HG03039 (cell line): Measurements from ENCODE around the gene LAPTM5.

Experiments
- ATAC-seq: cut with Tn5 transposase; IDR thresholded peaks from one replicate; pipeline ENCODE4 v1.9.1; 2021; ENCODE audit warnings: mild to moderate bottlenecking, moderate library complexity; ENCODE audit not compliant: unreplicated experiment

LAPTM5 gene

GRCh38 chr1:30787856-30788495, 30.4 kb upstream of the LAPTM5 start:
- no peak for ATAC-seq

- ATAC-seq, result no peak
Observed at GRCh38 chr1:30787266-30787665, 29.7 kb upstream of the LAPTM5 start.

DNA sequence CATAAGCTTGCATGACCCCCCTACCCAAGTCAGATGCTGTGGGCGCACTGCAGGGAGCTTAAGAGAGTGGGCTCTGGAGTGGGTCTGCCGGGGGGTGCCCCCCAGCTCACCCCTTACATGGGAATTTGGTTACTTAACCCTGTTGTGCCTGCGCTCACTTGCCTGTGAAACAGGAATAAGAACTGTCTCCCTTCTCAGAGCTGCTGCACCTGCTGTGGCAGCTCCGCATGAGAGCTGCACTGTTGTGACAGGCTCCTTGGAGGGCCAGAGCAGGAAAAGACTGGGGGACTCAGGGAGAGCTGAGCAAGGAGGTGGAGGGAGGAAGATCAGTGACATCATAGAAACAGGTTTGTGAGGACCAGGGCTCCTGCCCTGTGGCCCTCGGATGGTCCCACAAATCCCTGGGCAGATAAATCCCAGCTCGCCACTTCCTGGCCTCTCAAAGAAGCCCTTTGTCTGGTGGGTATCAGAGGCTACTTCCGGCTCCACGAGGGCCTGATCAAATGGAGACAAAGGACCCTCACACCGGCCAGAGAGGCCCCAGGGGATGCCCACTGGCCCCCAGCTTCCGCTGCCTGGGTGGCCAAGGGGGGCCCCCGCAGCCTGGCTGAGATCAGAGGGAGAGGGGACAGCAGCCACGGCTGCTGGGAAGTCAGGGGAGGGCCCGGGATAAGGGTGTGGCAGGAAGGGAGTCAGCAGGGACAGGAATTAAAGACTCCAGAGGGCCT, 28.9 kb upstream of the LAPTM5 start:
- ATAC-seq, result no peak

- ATAC-seq, result no peak
Observed at GRCh38 chr1:30785714-30786113, 28.1 kb upstream of the LAPTM5 start.

DNA sequence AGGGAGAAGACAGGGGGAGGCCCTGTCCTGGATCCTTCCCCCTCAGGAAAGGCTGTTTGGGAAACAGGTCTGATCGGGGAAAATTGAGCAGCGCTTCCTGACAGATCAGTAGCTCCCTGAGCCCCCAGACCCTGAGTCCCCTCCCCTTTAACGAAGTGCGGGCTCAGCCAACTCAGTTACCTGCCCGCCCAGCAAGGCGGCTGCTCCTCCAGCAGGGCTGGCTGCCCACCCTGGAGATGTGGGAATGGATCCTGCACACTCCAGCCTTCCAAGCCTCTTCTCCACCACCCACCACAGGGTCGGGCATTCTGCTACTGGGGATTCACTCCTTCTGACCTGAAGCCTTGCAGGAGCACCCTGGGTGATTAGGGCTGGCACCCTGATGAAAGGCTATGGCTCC, 27.6 kb upstream of the LAPTM5 start:
- ATAC-seq, result no peak

DNA sequence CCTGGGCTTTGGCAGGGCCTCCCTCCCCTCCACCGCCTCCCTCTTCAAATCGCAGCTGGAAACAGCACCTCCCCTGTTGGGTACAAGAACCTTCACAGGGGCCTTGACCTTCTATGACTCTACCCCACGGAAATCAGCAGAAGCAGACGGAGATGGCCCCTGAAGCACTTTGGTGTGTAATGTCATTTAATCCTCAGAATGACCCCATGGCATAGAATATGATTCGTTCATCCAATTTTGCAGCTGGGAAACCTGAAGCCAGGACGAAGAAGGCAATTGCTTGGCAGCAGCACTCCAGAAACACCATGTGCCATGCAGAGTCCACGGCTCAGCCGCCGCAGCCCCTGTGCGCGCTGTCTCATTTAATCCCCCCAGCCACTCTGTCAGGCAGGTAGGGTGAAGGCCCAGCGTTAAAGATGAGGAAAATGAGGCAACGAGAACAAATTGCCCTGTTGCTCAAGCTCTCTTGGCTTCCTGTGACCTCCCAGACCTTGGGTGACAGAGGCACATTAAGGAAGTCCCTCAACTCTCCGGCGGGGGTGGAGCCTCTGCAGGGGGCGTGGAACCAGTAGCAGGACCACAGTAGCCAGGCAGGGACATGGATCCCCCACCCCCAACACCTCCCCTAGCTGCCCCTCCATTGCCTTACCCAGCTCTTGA, 25.8 kb upstream of the LAPTM5 start:
- ATAC-seq, result no peak

DNA sequence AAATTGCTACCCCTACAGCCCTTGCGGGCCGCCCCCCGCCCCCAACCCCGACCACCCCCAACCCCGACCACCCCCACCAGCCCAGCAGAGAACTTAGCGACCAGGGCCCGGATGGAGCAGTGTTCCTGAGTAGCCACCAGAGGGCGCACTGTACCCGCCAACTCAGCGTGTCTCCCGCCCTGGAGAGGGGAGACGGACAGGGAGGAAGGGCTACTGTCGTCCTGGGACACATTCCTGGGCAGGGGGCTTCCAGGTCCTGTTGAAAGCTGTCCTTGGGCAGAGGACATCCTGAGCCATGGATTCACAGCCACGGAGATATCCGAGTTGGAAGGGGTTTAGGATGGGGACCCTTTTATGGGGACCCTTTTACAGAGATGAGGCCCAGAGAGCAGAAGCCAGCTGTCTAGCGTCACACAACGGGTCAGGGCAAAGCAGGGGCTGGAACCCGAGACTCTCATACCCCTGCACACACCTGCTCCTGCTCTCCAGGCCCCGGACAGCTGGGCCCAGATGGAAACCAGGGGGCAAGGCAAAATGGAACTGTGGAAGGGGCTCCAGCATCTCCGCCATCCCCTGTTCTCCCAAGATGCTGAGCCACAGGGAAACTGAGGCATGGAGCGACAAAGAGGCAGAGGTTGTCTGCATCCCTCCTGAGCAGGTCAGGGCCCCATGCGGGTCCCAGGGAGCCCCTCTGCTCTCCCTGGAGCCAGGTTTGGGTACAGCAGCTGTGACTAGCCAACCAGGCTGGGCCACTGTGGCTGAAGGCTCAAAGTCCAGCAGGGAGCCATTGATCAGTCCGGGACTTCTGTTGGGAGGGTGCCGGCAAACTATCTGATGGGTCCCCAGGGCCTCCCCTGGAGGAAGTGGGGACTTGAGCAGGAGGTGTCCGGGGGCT, 25.0 kb upstream of the LAPTM5 start:
- ATAC-seq, result no peak

GRCh38 chr1:30781906-30782305, 24.3 kb upstream of the LAPTM5 start:
- ATAC-seq, result no peak

DNA sequence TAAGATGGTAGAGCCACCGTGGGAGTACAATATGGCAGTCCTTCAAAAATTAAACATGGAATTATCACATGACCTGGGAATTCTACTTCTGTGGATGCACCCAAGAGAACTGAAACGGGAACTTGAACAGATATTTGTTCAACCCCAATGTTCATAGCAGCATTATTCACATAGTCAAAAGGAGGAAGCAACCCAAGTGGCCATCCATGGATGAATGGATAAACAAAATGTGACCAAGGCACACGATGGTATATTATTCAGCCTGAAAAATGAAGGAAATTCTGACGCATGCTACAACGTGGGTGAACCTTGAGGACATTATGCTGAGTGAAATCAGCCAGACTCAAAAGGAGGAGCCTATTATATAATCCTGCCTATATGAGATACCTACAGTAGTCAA, 22.8 kb upstream of the LAPTM5 start:
- no peak for ATAC-seq

DNA sequence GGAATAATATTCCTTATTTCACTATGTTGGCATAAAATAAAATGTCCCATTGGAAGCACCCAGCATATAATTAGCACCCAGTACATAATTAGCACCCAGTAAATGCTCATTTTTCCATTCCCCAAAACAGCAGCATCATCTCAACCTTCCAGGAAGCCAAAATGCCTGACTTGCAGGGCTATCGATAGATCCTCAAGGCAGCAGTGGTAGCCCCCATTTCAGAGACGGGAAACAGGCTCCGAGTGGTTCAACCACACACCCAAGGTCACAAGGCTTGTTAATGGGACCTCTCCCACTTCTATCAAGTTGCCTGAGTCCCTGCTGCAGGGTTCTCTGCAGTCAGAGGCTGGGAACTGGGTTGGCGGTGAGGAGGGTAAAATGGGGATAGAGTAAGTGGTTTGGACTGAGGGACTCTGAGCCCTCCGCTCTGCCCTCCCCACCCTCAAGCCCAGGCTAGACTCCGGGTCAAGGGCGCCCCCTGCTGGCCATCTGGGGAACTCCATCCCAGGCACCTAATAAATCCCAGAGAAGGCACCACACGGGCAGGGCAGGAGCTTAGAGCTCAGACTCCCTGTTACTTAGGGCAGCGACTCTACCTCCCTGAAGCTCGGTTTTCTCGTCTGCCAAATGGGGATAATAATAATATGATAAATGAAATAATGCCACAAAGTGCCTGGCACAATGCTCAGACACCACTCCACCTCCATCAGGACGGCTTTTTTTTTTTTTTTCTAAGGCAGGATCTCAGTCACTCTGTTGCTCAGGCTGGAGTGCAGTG, 21.9 kb upstream of the LAPTM5 start:
- ATAC-seq, result no peak

DNA sequence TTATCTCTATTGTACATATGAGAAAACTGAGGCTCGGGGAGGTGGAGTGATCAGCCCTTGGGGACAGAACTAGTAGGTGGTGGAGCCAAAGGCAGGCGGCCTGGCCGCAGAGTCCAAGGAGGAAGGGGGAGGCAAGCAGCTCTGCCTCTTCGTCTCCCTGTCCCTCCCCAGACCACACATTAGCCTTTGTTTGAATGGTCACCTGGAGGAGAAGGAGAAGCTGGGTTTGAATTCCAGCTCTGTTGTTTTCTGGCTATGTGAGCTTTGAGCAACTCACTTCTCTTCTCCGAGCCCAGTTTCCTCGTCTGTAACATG, 21.4 kb upstream of the LAPTM5 start:
- no peak for ATAC-seq

- ATAC-seq, result no peak
Observed at GRCh38 chr1:30778154-30778978, 20.8 kb upstream of the LAPTM5 start.

GRCh38 chr1:30777904-30778153, 20.3 kb upstream of the LAPTM5 start:
- ATAC-seq, result no peak

DNA sequence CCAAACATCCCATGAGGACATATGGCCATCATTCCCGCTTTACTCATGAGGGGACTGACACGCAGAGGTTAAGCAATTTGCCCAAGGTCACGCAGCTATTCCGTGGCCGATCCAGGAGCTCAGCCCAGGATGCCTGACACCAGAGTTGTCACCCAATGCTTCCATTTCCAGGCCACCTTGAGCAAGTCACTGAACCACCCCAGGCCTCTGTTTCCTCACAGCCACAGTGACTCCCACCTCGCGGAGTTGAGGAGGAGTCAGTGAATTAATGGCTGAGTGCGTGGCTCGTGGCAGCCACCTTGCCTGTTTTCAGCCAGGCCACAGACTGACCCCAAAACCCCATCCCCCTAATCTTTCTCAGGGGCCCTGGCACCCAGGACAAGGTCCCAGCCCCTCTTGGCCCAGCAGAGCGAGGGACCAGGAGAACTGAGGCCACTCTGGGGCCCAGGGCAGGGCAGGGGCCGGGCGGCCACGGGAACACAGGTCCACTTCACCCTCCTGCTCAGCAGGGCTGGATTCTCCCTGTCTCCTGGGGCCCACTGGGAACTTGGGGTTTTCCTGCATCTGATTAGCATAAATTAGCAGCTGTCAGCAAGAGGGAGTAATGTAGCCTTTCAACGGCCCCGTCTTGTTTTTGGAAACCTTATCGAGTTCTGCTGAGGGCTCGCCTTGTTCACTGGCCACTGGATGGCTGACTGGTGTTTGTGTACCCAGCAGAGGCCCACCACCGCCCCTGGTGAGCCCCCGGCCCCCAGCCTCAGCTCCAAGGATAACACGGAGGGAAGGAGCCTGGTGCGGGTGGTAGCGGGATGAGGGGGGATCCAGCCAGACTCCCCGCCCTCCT, 19.7 kb upstream of the LAPTM5 start:
- ATAC-seq, result no peak

GRCh38 chr1:30776097-30777059, 18.8 kb upstream of the LAPTM5 start:
- no peak for ATAC-seq

DNA sequence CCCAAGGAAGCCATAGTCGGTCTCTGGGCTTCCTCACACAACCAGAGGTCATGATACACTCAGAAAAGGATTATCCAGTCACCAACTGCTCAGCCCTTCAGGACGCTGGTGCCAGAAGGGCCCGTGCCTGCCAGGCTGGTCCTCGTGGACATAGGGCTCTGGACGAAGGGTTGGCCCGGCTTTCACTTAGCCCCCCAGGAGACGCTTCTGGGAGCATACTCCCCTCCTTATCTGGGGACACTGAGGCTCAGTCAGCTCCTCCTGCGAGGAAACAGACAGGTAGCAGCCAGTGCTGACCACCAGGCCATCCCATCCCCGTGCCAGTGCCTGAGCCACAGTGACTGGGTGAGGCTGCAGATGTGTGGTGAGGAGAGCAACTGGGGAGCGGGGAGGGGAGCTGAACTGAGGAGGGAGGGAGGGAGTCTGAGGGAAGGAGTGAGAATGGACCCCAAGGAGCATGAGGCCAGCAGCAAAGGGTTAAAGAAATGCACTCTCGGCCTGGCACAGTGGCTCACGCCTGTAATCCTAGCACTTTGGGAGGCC, 17.9 kb upstream of the LAPTM5 start:
- ATAC-seq, result no peak

- no peak for ATAC-seq
Observed at GRCh38 chr1:30774550-30775432, 17.2 kb upstream of the LAPTM5 start.
